ENCODE data around the gene FANCC.

FANCC gene

GRCh38 chr9:95157481-95158151 is 159.9 kb downstream of the FANCC start:
- TF ChIP-seq CREB1 (IDR thresholded peaks at IDR 0.05; ENCODE audit: low read depth) (no peak), RAD21 (IDR thresholded peaks at IDR 0.05; ENCODE audit: low read depth) (peak; percentile 11; the same call in 1 of the 2 replicates), USF1 (IDR thresholded peaks at IDR 0.05) (no peak), CEBPB (IDR thresholded peaks at IDR 0.05) (peak; percentile 100), YY1 (IDR thresholded peaks at IDR 0.05; ENCODE audit: low read depth) (no peak; the same call in 1 of the 2 replicates), EP300 (IDR thresholded peaks at IDR 0.05; ENCODE audit: borderline replicate concordance) (peak; percentile 62; the same call in 1 of the 2 replicates), TCF12 (IDR thresholded peaks at IDR 0.05; ENCODE audit: low read depth) (peak; percentile 50), FOXM1 (IDR thresholded peaks at IDR 0.05; ENCODE audit: borderline replicate concordance, low read depth) (no peak), TEAD4 (IDR thresholded peaks at IDR 0.05) (peak; percentile 57; the same call in 1 of the 2 replicates), EGR1 (IDR thresholded peaks at IDR 0.05) (no peak), TAF1 (IDR thresholded peaks at IDR 0.05; ENCODE audit: low read depth) (no peak), ZBTB7A (IDR thresholded peaks at IDR 0.05; ENCODE audit: low read depth) (no peak), NFIC (IDR thresholded peaks at IDR 0.05) (peak; percentile 91)
- TF ChIP-seq, protein P1, sequence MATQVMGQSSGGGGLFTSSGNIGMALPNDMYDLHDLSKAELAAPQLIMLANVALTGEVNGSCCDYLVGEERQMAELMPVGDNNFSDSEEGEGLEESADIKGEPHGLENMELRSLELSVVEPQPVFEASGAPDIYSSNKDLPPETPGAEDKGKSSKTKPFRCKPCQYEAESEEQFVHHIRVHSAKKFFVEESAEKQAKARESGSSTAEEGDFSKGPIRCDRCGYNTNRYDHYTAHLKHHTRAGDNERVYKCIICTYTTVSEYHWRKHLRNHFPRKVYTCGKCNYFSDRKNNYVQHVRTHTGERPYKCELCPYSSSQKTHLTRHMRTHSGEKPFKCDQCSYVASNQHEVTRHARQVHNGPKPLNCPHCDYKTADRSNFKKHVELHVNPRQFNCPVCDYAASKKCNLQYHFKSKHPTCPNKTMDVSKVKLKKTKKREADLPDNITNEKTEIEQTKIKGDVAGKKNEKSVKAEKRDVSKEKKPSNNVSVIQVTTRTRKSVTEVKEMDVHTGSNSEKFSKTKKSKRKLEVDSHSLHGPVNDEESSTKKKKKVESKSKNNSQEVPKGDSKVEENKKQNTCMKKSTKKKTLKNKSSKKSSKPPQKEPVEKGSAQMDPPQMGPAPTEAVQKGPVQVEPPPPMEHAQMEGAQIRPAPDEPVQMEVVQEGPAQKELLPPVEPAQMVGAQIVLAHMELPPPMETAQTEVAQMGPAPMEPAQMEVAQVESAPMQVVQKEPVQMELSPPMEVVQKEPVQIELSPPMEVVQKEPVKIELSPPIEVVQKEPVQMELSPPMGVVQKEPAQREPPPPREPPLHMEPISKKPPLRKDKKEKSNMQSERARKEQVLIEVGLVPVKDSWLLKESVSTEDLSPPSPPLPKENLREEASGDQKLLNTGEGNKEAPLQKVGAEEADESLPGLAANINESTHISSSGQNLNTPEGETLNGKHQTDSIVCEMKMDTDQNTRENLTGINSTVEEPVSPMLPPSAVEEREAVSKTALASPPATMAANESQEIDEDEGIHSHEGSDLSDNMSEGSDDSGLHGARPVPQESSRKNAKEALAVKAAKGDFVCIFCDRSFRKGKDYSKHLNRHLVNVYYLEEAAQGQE (IDR thresholded peaks at IDR 0.05; ENCODE audit: low read depth): no peak
- TF ChIP-seq, protein P2, sequence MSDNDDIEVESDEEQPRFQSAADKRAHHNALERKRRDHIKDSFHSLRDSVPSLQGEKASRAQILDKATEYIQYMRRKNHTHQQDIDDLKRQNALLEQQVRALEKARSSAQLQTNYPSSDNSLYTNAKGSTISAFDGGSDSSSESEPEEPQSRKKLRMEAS (IDR thresholded peaks at IDR 0.05): peak; percentile 58

DNA sequence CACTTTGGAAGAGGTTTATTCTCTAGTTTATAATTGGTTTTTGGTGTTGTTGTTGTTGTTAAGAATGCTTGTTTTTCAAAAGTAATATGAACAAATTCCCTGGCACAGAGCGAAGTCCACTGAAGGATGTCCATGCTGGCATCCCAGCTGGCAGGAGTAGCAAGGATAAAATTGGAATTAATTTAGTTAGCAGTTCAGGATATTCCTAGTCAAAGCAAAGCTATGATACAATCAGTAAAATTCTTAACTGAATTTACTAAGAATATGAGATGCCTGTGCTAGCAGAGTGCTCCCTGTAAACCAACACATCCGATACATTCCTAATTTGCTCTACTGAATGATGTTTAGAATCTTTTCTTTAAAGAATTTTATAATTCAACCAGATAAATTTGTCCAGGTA is 161.4 kb downstream of the FANCC start:
- TF ChIP-seq FOXM1 (IDR thresholded peaks at IDR 0.05; ENCODE audit: borderline replicate concordance, low read depth): no peak
- no peak for TF ChIP-seq USF1 (IDR thresholded peaks at IDR 0.05)
- TF ChIP-seq TEAD4 (IDR thresholded peaks at IDR 0.05): no peak
- no peak for TF ChIP-seq NFIC (IDR thresholded peaks at IDR 0.05)

DNA sequence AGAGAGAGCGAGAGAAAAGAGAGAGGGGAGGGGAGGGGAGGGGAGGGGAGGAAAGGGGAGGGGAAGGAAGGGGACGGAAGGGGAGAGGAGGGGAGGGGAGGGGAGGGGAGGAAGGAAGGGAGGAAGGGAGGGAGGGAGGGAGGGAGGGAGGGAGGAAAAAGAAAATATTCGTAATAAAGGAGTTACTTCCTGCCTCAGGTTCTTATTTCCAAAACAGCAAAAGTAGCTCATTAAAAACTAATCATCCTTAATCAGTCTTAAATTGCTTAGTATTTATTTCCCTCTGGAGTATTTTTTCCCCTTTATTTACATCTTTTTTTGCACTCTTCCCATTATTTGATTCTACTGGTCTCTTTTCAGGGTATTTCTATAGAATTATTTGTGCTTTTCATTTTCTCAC is 162.3 kb downstream of the FANCC start:
- TF ChIP-seq CREB1 (IDR thresholded peaks at IDR 0.05; ENCODE audit: low read depth) (no peak), USF1 (IDR thresholded peaks at IDR 0.05) (no peak), ZBTB7A (IDR thresholded peaks at IDR 0.05; ENCODE audit: low read depth) (no peak), CEBPB (IDR thresholded peaks at IDR 0.05) (no peak), NFIC (IDR thresholded peaks at IDR 0.05) (no peak), TCF12 (IDR thresholded peaks at IDR 0.05; ENCODE audit: low read depth) (no peak), YY1 (IDR thresholded peaks at IDR 0.05; ENCODE audit: low read depth) (no peak), EGR1 (IDR thresholded peaks at IDR 0.05) (no peak), TAF1 (IDR thresholded peaks at IDR 0.05; ENCODE audit: low read depth) (no peak)
- TF ChIP-seq, protein P1 (IDR thresholded peaks at IDR 0.05; ENCODE audit: low read depth): no peak
- TF ChIP-seq, protein P2 (IDR thresholded peaks at IDR 0.05): no peak

DNA sequence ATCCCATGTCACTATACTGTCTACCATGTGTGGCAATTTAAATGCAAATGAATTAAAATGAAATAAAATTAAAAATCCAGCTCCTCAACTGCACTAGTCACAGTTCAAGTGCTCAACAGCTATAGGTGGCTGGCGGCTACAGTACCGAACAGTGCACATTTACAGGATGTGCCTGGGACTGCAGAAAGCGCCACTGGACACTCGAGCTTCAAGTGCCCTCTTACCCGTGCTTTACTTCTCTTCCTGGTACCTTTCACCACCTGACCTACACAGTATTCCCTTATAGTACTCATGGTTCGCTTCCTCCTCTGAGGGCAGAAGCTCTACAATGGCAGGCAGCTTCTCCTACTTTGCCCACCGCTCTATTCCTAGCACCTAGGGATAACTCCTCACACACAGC is 166.6 kb downstream of the FANCC start:
- TF ChIP-seq, protein P2 (IDR thresholded peaks at IDR 0.05): no peak
- TF ChIP-seq TAF1 (IDR thresholded peaks at IDR 0.05; ENCODE audit: low read depth) (no peak), RAD21 (IDR thresholded peaks at IDR 0.05; ENCODE audit: low read depth) (no peak), FOXM1 (IDR thresholded peaks at IDR 0.05; ENCODE audit: borderline replicate concordance, low read depth) (no peak), NFIC (IDR thresholded peaks at IDR 0.05) (no peak), YY1 (IDR thresholded peaks at IDR 0.05; ENCODE audit: low read depth) (no peak)
- TF ChIP-seq, protein P1 (IDR thresholded peaks at IDR 0.05; ENCODE audit: low read depth): no peak

All from Ishikawa (cell line).